Stimulated activated CD8-positive, alpha-beta memory T cell treated with anti-CD3 and anti-CD28 coated beads, Interleukin-12 subunit alpha, Interleukin-12 subunit beta, amount 100 ng/mL, for 1 hour (primary cell): ENCODE data around the gene RIPOR3.
"Not testable (repeated sequence)": the region's sequence is repeated elsewhere in the genome, so short reads cannot be mapped to it uniquely, and the experiment has no call there.

Experiments
- DNase-seq: peaks from one replicate; pipeline ENCODE4 v3.0.0-alpha.2; 2020; ENCODE audit warnings: low read depth

Gene RIPOR3

DNA sequence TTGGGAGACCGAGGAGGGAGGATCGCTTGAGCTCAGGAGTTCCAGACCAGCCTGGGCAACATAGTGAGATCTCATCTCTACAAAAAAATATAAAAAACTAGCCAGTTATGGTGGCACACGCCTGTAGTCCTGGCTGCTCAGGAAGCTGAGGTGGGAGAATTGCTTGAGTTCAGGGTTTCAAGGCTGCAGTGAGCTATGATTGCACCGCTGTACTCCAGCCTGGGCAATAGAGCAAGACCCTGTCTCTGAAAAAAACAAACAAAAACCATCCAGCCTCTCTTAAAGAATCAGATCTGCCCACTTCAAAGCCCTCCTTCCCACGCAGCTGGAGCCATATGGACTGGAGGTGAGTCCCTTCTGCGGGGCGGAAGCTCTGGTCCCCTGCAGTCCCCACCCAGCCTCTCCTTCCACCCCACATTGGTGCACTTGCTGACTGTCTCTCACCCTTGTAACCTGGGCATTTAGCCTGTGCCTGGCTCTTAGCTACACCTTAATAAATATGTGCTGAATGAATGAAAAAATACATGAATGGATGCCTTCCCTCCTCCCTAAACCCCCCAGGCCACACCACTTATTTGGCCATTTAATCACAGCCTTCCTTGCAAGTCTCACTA, 32.9 kb upstream of the RIPOR3 start:
- no peak for DNase-seq

DNA sequence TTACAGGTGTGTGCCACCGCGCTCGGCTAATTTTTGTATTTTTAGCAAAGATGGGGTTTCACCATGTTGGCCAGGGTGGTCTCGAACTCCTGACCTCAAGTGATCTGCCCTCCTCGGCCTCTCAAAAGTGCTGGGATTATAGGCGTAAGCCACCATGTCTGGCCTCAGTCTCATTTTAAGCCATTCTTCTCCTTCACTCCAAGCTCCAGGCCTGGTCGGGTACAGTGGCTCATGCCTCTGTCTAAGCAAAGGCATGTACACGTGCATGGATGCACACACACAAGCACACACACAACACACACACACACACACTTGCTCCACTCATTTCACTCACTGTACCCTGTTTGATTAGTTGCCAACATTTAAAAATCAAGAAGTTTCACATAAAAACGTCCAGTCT, 32.3 kb upstream of the RIPOR3 start:
- no peak for DNase-seq

DNA sequence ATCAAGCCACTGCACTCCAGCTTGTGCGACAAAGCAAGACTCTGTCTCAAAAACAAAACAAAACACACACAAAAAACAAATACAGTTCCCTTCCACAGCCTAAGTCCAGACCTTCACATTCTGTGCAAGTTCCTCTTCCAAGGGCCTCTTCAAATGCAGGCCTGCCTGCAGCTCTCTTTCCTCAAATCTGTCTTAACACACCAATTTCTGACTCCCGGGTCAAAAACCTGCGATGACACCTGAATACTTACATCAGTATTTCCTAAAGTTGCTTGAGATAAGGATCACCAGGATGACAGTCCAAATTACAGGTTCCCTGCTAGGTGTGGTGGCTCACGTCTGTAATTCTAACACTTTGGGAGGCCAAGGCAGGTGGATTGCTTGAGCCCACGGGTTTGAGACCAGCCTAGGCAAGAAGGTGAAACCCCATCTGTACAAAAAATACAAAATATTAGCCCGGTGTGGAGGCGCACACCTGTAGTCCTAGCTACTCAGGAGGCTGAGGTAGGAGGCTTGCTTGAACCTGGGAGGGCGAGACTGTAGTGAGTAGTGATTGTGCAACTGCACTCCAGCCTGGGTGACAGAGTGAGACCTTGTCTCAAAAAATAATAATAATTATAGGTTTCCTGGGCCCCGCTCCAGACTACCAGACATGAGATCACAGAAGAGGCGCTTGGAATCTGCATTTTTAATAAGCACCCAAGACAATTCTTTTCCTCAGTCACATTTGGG, 31.2 kb upstream of the RIPOR3 start:
- DNase-seq = no peak

- no peak for DNase-seq
These were observed 30.5 kb upstream of the RIPOR3 start for GRCh38 chr20:50721881-50722281.

GRCh38 chr20:50720582-50720981, 29.2 kb upstream of the RIPOR3 start:
- no peak for DNase-seq

DNA sequence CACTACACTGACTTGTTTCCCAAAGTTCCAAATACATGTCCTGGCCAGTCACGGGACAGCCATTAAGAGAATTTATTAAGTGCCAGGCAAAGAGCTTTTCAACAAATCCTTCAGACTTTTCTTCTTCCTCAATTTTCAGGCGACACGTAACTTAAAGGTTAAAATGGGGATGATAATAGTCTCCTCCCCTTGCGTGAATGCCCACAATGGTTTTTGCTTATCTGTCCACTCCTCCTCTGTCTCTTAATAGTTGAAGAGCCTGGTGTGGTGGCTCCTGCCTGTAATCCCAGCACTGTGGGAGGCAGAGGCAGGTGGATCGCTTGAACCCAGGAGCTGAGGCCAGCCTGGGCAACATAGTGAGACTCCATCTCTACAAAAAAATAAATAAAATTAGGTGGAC, 28.7 kb upstream of the RIPOR3 start:
- no peak for DNase-seq

GRCh38 chr20:50719328-50719727, 28.0 kb upstream of the RIPOR3 start:
- no peak for DNase-seq

- no peak for DNase-seq
These were observed 26.8 kb upstream of the RIPOR3 start for GRCh38 chr20:50717974-50718761.

- no peak for DNase-seq
These were observed 26.0 kb upstream of the RIPOR3 start for GRCh38 chr20:50717312-50717711.

DNA sequence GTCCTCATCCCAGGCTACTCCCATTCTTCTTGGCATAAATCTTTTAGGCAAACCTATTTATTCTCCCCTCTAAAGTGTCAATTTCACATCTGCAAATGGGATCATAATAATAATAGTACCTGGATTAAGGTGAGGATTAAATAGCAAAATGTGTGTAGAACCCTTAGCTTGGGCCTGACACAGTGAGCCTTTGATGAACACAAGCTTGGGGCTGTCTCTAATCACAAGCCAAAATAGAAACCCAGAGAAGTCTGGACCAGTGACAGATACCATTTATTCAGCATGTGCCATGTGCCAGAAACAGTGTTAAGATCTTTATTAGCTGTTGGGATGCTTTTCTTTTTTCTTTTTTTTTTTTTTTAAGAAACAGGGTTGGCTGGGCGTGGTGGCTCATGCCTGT, 25.2 kb upstream of the RIPOR3 start:
- DNase-seq = no peak

DNA sequence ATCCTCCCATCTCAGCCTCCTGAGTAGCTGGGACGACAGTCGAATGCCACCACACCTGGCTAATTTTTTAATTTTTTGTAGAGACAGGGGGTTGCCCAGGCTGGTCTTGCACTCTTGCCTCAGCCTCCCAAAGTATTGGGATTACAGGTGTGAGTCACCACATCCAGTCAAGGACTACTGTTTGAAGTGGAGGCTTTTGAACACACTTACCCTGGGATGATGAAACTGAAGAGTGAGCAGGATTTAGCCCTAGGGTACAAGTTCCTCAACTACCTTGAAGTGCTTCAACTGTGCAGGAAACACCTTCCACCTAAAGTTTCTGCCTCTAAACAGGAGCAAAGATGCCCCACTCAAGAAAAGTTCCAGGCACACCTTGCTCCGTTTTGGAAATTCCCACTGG, 24.4 kb upstream of the RIPOR3 start:
- no peak for DNase-seq

DNA sequence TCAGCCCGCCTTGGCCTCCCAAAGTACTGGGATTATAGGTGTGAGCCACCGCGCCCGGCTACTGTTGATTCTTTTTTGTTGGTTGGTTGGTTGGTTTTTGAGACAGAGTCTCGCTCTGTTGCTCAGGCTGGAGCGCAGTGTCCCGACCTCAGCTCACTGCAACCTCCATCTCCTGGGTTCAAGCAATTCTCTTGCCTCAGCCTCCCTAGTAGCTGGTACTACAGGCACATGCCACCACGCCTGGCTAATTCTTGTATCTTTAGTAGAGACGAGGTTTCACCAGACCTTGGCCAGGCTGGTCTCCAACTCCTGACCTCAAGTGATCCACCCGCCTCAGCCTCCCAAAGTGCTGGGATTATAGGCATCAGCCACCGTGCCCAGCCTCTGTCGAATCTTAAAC, 23.1 kb upstream of the RIPOR3 start:
- DNase-seq = not testable (repeated sequence)

DNA sequence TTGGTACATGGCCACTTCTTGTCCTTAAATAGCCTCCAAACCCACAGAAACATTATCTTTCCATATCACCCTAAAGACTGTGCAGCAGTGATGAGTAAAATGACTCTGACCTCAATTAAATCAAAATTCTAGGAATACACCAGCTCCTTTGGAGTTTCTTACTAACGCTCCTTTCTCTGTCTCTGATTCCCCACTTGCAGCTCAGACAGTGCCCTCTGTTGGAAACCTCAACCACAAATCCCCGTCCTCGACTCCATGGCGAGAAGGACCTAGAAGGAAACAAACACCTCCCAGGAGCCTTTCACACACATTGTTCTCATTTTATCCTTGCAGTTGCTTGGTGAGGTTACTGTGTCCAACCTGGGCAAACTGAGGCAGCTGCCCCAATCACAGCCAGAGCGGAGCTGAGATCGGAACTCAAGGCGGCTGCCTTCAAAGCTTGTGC, 22.3 kb upstream of the RIPOR3 start:
- DNase-seq = no peak

GRCh38 chr20:50712771-50713656, 21.7 kb upstream of the RIPOR3 start:
- DNase-seq = no peak

GRCh38 chr20:50711113-50711825, 19.9 kb upstream of the RIPOR3 start:
- DNase-seq = no peak

DNA sequence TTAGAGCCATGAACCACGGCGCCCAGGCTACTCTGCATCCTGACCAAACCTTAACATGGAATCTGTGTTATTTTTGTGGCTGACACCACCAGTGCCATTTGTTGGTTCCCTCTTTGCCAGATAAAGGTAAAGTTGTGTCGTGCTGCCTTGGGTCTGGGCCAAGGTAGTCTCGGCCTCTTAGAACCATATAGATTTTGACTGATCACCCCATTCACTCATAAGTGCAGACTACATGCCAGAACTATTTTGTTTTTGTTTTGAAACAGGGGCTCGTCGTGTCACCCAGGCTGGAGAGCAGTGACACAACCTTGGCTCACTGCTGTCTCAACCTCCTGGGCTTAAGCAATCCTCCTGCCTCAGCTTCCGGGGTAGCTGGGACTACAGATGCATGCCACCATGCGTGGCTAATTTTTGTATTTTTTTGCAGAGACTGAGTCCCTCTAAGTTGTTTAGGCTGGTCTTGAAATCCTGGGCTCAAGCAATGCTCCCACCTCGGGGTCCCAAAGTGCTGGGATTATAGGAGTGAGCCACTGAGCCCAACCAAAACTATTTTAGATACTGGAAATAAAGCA, 19.2 kb upstream of the RIPOR3 start:
- DNase-seq = no peak

GRCh38 chr20:50709636-50709973, 18.3 kb upstream of the RIPOR3 start:
- DNase-seq = no peak

GRCh38 chr20:50708845-50709635, 17.7 kb upstream of the RIPOR3 start:
- DNase-seq = no peak

DNA sequence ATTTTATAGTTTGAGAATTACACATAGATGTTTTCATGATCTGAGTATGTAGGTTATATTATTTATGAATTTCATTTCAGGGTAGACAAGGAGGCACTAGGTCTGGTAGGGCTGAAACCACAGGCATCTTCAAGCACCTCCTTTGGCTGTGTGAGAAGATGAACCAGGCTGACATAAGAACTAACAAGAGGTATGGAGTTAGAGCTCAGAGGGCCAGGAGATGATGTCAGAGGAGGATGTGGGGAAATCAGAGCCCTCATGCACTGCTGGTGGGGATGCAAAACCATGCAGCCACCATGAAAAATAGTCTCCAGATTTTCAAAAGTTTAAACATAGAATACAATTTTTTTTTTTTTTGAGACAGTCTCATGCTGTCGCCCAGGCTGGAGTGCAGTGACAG, 13.6 kb upstream of the RIPOR3 start:
- no peak for DNase-seq

DNA sequence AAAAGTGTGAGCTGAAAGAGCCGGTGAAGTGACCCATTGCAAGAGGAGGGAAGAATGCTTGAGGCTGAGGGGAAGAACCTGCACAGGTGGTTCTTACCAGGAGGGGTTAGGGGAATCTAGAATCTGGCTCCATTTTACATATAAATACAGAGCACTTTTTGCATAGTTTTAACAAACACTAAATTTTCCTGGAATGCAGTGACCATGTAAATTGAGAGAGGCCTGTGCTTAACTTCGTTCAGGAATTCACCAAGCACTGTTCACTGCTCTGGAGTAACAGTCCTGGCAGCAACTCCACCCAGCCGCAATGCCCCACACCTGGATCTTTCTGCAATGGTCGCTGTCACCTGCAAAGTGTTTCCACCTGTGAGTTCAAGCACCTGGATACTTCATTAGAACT, 13.2 kb upstream of the RIPOR3 start:
- DNase-seq = no peak
